Activated CD4-positive, alpha-beta T cell treated with anti-CD3 and anti-CD28 coated beads for 48 hours (primary cell): ENCODE measurements around the gene RNF39.
A peak's percentile ranks its signal among the peaks of the same experiment; 100 is the strongest.

Source experiments
- DNase-seq: peaks from one replicate; pipeline ENCODE4 v3.0.0-alpha.2; 2020

RNF39 gene

DNA sequence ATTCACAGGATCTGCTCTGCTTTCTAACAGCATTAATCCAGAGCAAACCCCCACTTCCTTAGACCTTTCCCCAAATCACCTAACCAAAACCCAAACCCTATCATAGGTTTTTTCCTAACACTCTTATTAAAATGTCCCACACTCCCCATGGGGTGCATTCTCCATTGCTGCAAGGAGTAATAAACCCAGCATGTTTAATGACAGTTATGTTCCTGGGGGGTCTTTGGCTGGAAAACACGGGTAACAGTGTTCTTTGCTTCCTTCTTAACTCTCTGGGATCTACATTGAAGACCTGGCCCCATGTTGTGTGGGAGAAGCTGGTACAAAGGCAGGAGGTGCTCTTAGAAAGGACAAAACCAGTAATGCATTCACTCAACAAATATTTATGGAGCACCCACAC is 21.3 kb upstream of the RNF39 start:
- DNase-seq = no peak

DNA sequence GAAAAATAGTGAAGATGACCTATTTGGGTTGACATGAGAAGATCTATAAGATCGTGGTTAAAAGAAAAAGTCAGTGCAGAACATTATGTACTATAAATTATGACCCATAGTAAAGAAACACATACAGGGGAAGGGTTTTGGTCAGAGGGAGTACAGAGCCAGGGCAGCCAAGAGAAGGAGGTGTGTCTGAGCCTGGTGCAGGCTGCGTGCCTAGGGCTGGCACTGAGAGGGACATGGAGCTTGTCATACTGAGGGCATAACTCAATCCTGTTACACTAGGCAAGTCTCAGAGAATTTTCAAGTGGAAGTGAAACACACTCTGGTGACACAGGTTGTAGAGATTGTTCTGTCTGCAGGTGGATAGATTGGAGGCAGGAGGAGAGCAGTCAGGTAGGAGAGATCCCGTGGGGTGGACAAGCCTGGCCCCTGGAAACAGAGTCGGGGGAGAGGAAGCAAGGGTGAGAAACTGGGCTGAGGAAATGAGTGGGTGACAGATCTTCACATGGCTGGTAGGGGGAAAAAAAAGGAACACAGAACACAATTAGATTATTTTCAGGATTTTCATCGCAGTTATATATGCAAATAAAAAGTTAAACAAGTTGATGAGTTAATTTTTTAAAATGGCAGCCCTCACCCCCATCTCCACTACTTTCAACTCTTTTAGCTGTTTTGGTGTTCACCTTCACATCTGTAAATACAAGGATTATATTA is 18.5 kb upstream of the RNF39 start:
- no peak for DNase-seq

DNA sequence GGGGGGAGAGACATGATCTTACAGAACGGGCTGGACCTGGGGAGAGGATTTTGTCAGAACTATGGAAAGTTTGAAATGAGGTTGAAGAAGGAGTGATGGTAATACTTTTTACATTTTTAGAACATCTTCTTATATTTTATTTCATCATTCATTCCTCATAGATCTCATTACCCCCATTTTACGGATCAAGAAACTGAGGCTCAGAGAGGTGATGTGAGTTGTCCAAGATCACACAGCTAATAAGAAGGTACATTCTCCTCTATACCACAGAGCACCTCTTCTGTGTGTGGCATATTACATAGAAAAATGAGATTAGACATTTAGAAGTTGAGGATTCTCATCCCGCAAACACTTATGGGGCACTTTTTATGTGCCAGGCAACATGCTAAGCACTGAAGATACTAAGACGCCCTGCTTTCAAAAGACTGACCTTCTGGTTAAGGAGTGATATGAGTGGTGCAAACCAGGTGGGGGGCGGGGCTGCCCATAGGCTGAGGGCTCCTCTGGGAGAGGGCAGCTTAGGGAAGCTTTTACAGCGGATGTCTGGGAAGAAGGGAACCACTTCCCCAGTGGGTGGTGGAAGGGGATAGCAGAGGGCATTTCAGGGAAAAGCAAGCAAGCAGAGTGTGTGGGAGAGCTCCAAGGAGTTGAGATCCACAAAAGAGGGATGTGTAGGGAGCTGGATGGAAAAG is 17.4 kb upstream of the RNF39 start:
- no peak for DNase-seq

DNA sequence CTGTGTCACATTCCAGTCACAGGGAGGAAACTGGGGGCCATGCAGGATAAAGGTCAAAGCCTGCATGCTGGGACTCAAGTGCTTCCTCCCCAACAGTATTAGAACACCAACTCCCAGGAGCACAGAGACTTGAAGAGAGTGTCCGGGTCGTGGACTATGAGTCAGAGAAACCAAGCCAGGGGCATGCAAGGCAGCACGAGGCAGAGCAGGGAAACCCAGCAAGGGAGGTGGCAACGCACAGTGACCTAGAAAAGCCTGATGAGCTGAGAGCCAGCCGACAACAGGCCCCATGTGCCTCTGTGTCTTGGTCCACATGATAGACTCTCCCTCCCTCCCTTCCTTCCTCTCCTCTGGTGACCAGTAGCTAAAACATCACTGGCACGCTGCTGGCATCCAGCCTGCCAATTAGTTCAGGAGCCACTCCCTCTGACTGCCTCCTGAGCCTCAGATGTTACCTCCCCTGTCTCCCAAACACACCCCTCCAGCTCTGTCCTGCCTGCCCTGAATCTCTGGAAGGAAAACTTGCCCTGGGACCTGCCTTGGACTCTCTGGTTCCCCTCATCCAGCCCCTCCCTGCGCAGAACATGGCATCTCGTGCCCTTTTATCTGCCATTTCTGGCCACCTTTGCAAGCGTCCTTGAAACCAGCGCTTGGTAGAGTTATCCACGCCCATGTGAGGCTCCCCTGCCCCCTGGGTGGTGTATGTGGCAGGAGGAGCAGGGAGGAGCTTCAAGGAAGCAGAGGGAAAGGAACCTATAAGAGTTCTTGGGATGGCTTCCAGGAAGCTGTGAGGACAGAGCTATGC is 16.2 kb upstream of the RNF39 start:
- no peak for DNase-seq

GRCh38 chr6:30087876-30088275 is 12.3 kb upstream of the RNF39 start:
- no peak for DNase-seq

GRCh38 chr6:30077218-30077617 is 1.6 kb upstream of the RNF39 start:
- DNase-seq = no peak

GRCh38 chr6:30075790-30076732 is 492 bp upstream of the RNF39 start:
- peak; percentile 37 for DNase-seq

DNA sequence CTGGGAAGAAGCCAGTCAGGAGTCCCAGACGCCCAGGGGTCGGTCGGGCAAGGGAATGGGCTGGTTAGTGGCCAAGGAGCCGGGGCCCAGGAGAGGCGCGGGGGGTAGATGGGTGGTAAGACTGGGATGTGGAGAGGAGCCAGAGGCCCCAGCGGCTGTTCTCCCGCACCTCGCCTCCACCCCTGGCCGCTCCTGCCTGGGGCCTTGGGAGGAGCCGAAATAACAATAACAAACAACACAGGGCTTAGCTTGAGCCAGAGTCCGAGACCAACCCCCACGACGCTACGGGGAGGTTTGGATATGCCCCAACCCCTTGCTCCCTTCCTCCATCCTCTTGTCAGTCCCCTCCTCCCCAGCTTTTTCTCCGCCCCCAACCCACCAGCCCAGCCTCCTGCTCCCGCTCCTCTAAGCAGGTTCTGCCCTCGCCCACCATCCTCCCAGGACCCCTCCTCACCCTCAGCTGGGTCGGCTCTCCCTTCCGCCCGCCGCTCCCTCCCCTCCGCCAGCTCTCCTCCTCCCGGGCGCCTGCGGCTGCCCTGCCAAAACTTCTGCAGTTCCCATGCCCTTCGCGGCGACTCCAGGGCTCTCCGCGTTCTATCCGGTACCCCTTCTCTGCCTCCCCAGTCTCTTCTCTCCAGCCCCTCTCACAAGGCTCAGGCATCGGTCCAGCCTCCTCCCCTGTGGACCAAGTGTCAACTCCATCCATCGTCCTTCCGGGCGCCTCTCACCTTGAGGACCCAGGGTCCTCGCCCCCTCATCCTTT is 1.1 kb downstream of the RNF39 start:
- DNase-seq = no peak

DNA sequence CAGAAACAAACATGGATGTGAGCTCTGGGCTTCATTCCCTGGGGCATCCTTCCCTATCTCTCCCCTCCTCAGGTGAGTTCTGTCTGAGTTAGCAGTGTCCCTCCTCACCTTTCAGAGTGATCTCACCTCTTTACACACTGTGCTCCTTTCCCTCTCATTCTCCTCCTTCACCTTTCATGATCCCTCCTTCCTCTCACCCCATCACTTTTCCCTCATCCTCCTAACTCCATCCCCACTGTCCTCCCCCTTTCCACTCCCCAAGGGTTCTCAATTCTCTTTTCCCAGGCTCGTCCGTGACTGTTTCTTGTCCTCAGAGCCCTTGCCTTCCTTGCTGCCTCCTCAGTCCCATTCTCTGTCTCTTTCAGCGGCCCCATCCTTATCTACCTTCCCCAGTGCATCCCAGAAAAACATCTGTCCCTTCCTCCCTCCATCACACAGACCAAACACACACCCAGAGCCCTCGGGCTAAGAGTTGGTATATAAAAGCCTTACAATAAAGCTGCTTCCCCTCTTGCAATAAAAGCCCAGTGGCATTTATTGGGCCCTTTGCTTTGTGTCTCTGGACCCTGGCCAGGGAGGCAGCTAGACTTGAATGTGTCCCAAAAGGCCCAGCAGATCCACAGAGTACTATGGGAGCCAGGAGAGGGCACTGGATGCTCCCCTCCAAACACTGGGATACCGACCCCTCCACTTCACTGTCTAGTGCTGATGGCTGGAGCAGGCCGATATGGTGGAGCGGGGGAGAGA is 1.9 kb downstream of the RNF39 start:
- DNase-seq = no peak

DNA sequence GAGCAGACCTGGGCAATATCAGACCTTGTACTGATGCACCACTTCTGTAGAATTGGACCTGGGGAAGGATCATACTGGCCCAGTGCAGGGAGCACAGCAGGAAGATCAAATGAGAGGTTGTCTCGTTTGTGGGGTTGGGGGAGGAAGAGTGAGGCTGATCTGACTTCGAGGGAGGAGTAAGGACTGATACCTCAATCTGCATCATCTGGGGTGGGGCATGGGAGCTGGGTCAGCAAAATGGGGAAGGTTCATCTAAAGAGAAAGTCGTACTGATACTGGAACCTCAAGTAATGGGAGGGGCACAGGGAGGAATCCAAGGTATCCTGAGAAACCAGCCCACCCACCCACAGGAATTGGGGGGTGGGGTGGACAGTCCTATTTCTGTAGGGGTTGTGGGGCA is 3.7 kb downstream of the RNF39 start:
- no peak for DNase-seq

DNA sequence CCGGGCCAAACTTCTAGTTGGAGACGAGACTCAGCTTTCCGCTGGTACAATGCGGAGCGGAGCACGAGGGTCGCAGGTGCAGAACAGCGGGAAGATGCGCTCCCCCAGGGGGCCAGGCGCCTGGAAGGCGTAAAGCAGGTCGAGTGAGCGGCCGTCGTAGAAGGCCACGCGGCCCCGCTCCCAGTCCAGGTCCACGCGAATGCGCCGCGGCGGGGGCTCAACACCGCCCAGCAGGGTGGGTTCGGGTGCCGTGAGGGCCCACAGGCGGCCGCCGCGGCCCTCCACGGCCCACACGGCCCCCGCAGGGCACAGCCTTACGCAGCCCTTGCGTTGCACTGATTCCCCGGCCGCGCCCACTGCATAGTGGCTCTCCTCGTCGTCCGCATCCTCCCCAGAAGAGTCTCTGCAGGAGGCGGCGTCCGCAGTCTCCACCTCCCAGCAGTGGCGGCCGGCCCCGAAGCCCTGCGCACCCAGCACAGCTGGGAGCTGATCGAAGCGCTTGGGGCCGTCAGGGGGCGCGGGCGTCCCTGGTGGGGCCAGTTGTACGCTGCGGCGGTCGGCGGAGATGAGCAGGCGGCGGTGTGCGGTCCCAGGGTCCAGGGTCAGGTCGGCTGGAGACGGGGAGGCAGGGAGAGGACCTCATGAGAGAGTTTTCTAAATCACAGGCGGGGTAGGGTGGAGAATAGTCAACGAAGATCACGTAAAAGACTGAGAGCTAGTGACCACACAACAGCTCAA is 4.3 kb downstream of the RNF39 start:
- no peak for DNase-seq

DNA sequence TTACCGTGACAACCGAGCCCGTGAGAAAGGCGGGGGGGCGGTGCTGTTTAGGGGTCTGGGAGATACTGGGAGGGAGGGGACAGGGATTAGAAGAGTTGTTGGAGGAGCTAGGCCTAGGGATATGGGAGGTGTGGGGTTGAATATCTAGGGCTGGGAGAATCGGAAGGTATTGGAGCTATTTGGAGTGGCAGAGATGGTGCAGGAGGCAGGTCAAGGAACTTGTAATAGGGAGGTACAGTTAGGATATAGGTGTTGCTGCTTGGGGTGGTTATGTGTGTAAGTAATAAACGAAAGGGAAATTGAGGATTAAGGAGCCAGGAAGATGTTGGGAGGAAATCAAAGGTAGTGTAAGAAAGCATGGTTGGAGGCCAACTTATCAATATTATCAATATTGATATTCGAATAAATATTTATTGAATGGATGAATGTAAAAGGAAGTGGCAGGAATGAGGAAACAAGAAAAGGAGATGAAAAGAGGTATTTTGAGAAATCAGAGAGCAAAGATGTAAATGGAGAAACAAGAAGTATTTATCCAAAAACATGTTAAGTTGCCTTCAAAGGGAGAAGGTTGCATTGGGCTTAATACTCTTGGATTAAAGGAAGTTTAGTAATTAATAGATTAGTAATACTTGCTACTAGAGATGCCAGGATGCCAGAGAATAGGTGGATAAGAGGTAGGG is 8.0 kb downstream of the RNF39 start:
- no peak for DNase-seq

- peak; percentile 99 for DNase-seq
These were observed 8.8 kb downstream of the RNF39 start, which contains the start of gene PPP1R11 for GRCh38 chr6:30066577-30067459. Gene PPP1R11 (plus strand): TSS chr6:30067198. CDS start chr6:30067411, 213 bp downstream.

- DNase-seq = no peak
These were observed 9.5 kb downstream of the RNF39 start for GRCh38 chr6:30066082-30066481.

GRCh38 chr6:30063315-30063714 is 12.3 kb downstream of the RNF39 start:
- DNase-seq = no peak

DNA sequence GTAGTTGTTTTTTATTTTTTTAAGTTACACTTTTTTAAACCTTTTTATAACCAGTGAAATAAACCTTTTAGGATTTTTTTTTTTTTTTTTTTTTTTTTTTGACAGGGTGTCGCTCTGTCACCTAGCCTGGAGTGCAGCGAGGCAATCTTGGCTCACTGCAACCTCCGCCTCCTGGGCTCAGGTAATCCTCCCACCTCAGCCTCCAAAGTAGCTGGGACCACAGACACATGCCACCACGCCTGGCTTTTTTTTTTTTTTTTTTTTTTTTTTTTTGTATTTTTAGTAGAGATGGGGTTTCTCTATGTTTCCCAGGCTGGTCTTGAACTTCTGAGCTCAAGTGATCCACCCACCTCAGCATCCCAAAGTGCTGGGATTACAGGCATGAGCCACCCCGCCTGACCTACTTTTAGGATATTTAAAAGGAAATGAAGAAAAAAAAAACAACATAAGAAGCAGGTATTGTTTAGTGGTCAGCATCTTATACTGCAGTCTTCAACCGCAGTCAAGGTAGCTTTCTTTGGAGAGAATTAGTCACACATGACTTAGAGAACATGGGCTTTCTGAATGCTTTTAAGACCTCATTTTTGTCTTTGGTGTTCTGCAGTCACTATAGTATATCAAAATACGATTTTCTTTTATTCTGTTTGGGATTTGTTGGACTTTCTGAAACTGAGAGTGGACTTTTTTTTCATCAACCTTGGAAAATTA is 12.9 kb downstream of the RNF39 start:
- no peak for DNase-seq

DNA sequence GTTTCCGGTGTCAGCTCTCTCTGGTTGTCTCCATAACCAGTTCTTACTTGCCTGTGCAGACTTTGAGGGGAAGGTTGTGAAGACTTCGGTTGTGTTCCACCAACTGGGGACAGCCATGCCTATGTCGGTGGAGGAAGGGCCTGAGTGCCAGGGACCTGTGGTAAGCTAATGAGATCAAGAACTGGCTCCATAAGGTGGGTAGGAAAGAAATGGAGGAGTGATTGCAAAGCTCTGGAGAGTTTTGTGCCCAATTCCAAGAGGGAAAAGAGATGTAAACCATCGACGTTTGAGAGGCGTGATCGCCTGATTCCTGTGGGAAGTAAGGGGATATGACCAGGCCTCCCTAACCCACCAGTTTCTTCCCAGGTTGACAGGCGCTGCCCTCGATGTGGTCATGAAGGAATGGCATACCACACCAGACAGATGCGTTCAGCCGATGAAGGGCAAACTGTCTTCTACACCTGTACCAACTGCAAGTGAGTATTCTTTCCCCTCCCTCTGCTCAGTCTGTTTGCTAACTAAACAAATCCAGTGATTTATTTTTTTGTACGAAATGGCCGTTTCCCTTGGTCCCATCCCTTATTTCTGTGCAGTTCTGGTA is 13.6 kb downstream of the RNF39 start:
- DNase-seq = peak; percentile 54
